HepG2 (cell line): ENCODE results near the gene PPP1R7. TPM values are rescaled to one million over a fixed set of nuclear protein-coding genes. Genes with fewer than 3 reads are reported as not detected.
A peak's percentile ranks its signal among the peaks of the same experiment; 100 is the strongest.

Source experiments
- AGO2 ChIP-seq: fragments of 200-400 bp; formaldehyde crosslinking; optimal IDR thresholded peaks from 2 replicates; pipeline ENCODE3; 2017; ENCODE audit warnings: mild to moderate bottlenecking, low read depth, low read length, moderate library complexity
- DBP ChIP-seq: sonication (generic); formaldehyde crosslinking; IDR thresholded peaks from 2 replicates; pipeline ENCODE4 v1.4.0; 2020; ENCODE audit warnings: missing genetic modification reagents; ENCODE audit errors: not compliant biosample characterization
- DMTF1 ChIP-seq: sonication (generic); formaldehyde crosslinking; IDR thresholded peaks from 2 replicates; pipeline ENCODE4 v1.4.0; 2020; ENCODE audit warnings: mild to moderate bottlenecking, missing genetic modification reagents
- DNMT1 ChIP-seq: sonication (generic); formaldehyde crosslinking; IDR thresholded peaks from 2 replicates; pipeline ENCODE4 v1.5.1; 2020; ENCODE audit warnings: mild to moderate bottlenecking, missing genetic modification reagents
- EEA1 ChIP-seq: sonication (generic); formaldehyde crosslinking; IDR thresholded peaks from 2 replicates; pipeline ENCODE4 v1.5.1; 2020; ENCODE audit warnings: mild to moderate bottlenecking, missing genetic modification reagents, borderline replicate concordance
- HIC2 ChIP-seq: sonication (generic); formaldehyde crosslinking; IDR thresholded peaks from 2 replicates; pipeline ENCODE4 v1.9.0; 2022; ENCODE audit warnings: low read depth, missing genetic modification reagents
- KLF12 ChIP-seq: sonication (generic); formaldehyde crosslinking; IDR thresholded peaks from 2 replicates; pipeline ENCODE4 v1.4.0; 2020; ENCODE audit warnings: missing genetic modification reagents, borderline replicate concordance
- KMT2B ChIP-seq: IDR thresholded peaks from 2 replicates; pipeline ENCODE4 v1.6.1; 2016; ENCODE audit warnings: missing genetic modification reagents, missing compliant biosample characterization
- NAIF1 ChIP-seq: sonication (generic); formaldehyde crosslinking; IDR thresholded peaks from 2 replicates; pipeline ENCODE4 v1.5.0; 2020; ENCODE audit warnings: mild to moderate bottlenecking, missing genetic modification reagents, borderline replicate concordance
- NR2F6 ChIP-seq, 2 experiments: IDR thresholded peaks; 2 replicates each; pipeline ENCODE4 v1.6.1; 2016; ENCODE audit warnings: antibody characterized with exemption in 1 of 2, mild to moderate bottlenecking in 1 of 2
- TSC22D2 ChIP-seq: sonication (generic); formaldehyde crosslinking; IDR thresholded peaks from 2 replicates; pipeline ENCODE4 v1.5.1; 2020; ENCODE audit warnings: missing genetic modification reagents, mild to moderate bottlenecking, borderline replicate concordance
- USF2 ChIP-seq, 2 experiments: sonication (generic) in 1 of 2; formaldehyde crosslinking in 1 of 2; IDR thresholded peaks; 2 replicates each; pipeline versions ENCODE4 v1.5.1 to v1.6.1; 2011 to 2020; ENCODE audit warnings: borderline replicate concordance in 1 of 2, low read depth in 1 of 2, low read length in 1 of 2, mild to moderate bottlenecking in 1 of 2, missing genetic modification reagents in 1 of 2, moderate library complexity in 1 of 2
- ZBTB34 ChIP-seq: sonication (generic); formaldehyde crosslinking; IDR thresholded peaks from 2 replicates; pipeline ENCODE4 v1.8.0; 2022; ENCODE audit warnings: mild to moderate bottlenecking, missing genetic modification reagents
- ZNF234 ChIP-seq: sonication (generic); formaldehyde crosslinking; conservative IDR thresholded peaks from 2 replicates; pipeline ENCODE4 v1.5.1; 2020; ENCODE audit warnings: mild to moderate bottlenecking, missing genetic modification reagents
- ZNF331 ChIP-seq: sonication (generic); formaldehyde crosslinking; IDR thresholded peaks from 2 replicates; pipeline ENCODE4 v1.4.0; 2020; ENCODE audit warnings: missing genetic modification reagents
- ZNF691 ChIP-seq: sonication (generic); formaldehyde crosslinking; IDR thresholded peaks from 2 replicates; pipeline ENCODE4 v1.4.0; 2020; ENCODE audit warnings: missing genetic modification reagents, low read depth, mild to moderate bottlenecking, borderline replicate concordance
- ZSCAN12 ChIP-seq: sonication (generic); formaldehyde crosslinking; IDR thresholded peaks from 2 replicates; pipeline ENCODE4 v1.9.0; 2021; ENCODE audit warnings: mild to moderate bottlenecking, missing genetic modification reagents
- polyA plus RNA-seq, 8 experiments: library from polyadenylated mRNA; depleted of rRNA in 3 of 8; stranded (reverse) in 7 of 8; unstranded in 1 of 8; fragments of >200 nt; fragmentation: Illumina TruSeq in 4 of 8; extraction: Trizol in 4 of 8; gene quantifications; 2 replicates each; pipeline versions ENCODE4 v1.2.1 to v1.2.3, GENCODE V29; 2011 to 2016; ENCODE audit warnings: low read depth in 4 of 8, missing spikeins in 1 of 8, mixed read lengths in 1 of 8; ENCODE audit not compliant: insufficient read depth in 1 of 8
- total RNA-seq, 5 experiments: library from RNA; depleted of rRNA; stranded (reverse); fragments of >200 nt; fragmentation: Illumina TruSeq; extraction: Trizol; gene quantifications; 2 replicates each; pipeline ENCODE4 v1.2.3, GENCODE V29; 2016; ENCODE audit warnings: low read depth in 1 of 5

PPP1R7 gene
- total and polyA plus RNA-seq, 2 of the 13 experiments (the other 11 are each of a cell fraction or from before 2014, with no cell fraction given): 33.3 to 67.9 TPM

- TF ChIP-seq HIC2 (no peak), ZNF234 (CRISPR knock-in tag) (no peak), USF2 (IDR thresholded peaks at IDR 0.05; ENCODE audit: low read depth, low read length) (no peak), USF2 (CRISPR knock-in tag; IDR thresholded peaks at IDR 0.05; ENCODE audit: borderline replicate concordance) (peak; percentile 26; the same call in 1 of the 2 replicates), KLF12 (CRISPR knock-in tag) (peak; percentile 76), ZBTB34 (0 out of 2 replicates have a peak, but pooled peaks have one; percentile 52), DMTF1 (CRISPR knock-in tag) (0 out of 2 replicates have a peak, but pooled peaks have one; percentile 26), TSC22D2 (CRISPR knock-in tag) (0 out of 2 replicates have a peak, but pooled peaks have one; percentile 15), EEA1 (CRISPR knock-in tag) (no peak; the same call in 1 of the 2 replicates), DBP (CRISPR knock-in tag) (peak; percentile 68), ZNF331 (CRISPR knock-in tag) (peak; percentile 12; the same call in 1 of the 2 replicates), AGO2 (peak; percentile 45), NR2F6 (IDR thresholded peaks at IDR 0.05) (no peak), NR2F6 (CRISPR knock-in tag; IDR thresholded peaks at IDR 0.05) (peak; percentile 5; the same call in 1 of the 2 replicates), KMT2B (CRISPR knock-in tag) (peak; percentile 58), ZSCAN12 (CRISPR knock-in tag) (no peak), DNMT1 (CRISPR knock-in tag) (peak; percentile 88), NAIF1 (peak; percentile 77), ZNF691 (CRISPR knock-in tag) (0 out of 2 replicates have a peak, but pooled peaks have one; percentile 38)
Observed at GRCh38 chr2:241148891-241149674, 1.2 kb upstream of the PPP1R7 start, which contains the start of gene PASK (continued).
